Thyroid gland (tissue), 4 donors: ENCODE measurements around the gene STRIT1. TPM values are rescaled to one million over a fixed set of nuclear protein-coding genes. Genes with fewer than 3 reads are reported as not detected.

ENCODE experiments used
- DNase-seq, 2 donors: peaks; one replicate each; pipeline ENCODE4 v3.0.0-alpha.2; 2019
- H3K27ac ChIP-seq, 3 donors: fragments of 200-600 bp; sonication (generic); 1 replicate in 2 of 3; 2 replicates in 1 of 3; pipeline ENCODE4 v1.5.1; 2016 to 2019; ENCODE audit warnings: mild to moderate bottlenecking in 1 of 3, moderate library complexity in 1 of 3
- H3K27me3 ChIP-seq: fragments of 200-600 bp; sonication (generic); one replicate; pipeline ENCODE4 v1.5.1; 2019
- H3K36me3 ChIP-seq, 2 donors: fragments of 200-600 bp; sonication (generic); one replicate each; pipeline ENCODE4 v1.5.1; 2016 to 2019
- H3K4me1 ChIP-seq, 2 donors: fragments of 200-600 bp; sonication (generic); one replicate each; pipeline ENCODE4 v1.5.1; 2017 to 2019
- H3K4me3 ChIP-seq, 3 donors: fragments of 200-600 bp; sonication (generic); replicated peaks in 1 of 3; 1 replicate in 2 of 3; 2 replicates in 1 of 3; pipeline ENCODE4 v1.5.1; 2016; ENCODE audit warnings: mild to moderate bottlenecking in 1 of 3
- H3K9me3 ChIP-seq: fragments of 200-600 bp; sonication (generic); one replicate; pipeline ENCODE4 v1.5.1; 2017
- CTCF ChIP-seq, 6 experiments: fragments of 200-600 bp in 3 of 6; fragments of 450-650 bp in 3 of 6; sonication (generic) in 3 of 6; IDR thresholded peaks; one replicate each; pipeline ENCODE4 v1.5.1; 2016 to 2019; ENCODE audit warnings: antibody characterized with exemption in 6 of 6, mild to moderate bottlenecking in 2 of 6, inconsistent platforms in 1 of 6, moderate library complexity in 1 of 6
- POLR2A ChIP-seq, 2 donors: fragments of 450-650 bp; IDR thresholded peaks; one replicate each; pipeline ENCODE4 v1.6.1; 2017; ENCODE audit warnings: antibody characterized with exemption in 2 of 2, mild to moderate bottlenecking in 2 of 2, moderate library complexity in 1 of 2
- WGBS, 2 donors: methylation state at CpG; one replicate each; pipeline ENCODE4 v1.1.5; 2017; 5-methylcytosine and 5-hydroxymethylcytosine counted together
- intact Hi-C: fragments of 100-400 bp; cut with DNase I; formaldehyde crosslinking; loops from one replicate; pipeline ENCODE4 v1.15.1; 2023
- total RNA-seq, 4 donors: library from RNA; depleted of rRNA; stranded (reverse); fragments of >200 nt; gene quantifications; one replicate each; pipeline ENCODE4 v1.2.3, GENCODE V29; 2016

STRIT1 gene
- total RNA-seq, 4 donors from 2014 or later: not detected

GRCh38 chr3:155308831-155309230 lies 15.3 kb upstream of the STRIT1 start:
- H3K36me3 ChIP-seq: no peaks in the 10 kb centered on the region
- H3K9me3 ChIP-seq: no peaks in the 10 kb centered on the region
- H3K4me1 ChIP-seq: no peaks in the 10 kb centered on the region
- TF ChIP-seq CTCF (IDR thresholded peaks at IDR 0.05): no peak
- TF ChIP-seq POLR2A (IDR thresholded peaks at IDR 0.05): no peak
- H3K27ac ChIP-seq: no peak overlapping the region
- H3K27me3 ChIP-seq: no peaks in the 10 kb centered on the region
- H3K4me3 ChIP-seq: no peak overlapping the region
- 87 to 94% methylated on average over 9 of the region's 9 CpGs for WGBS, 2 donors
- no peak for DNase-seq
- intact Hi-C loops: no loop called here

- WGBS, 2 donors: 86 to 94% methylated on average over 7 of the region's 7 CpGs
- Histone ChIP-seq H3K4me3 (no peak overlapping the region), H3K9me3 (no peaks in the 10 kb centered on the region), H3K27me3 (no peaks in the 10 kb centered on the region), H3K27ac (no peak overlapping the region), H3K4me1 (no peaks in the 10 kb centered on the region), H3K36me3 (no peaks in the 10 kb centered on the region)
- DNase-seq: no peak
- TF ChIP-seq POLR2A (IDR thresholded peaks at IDR 0.05): no peak
- no peak for TF ChIP-seq CTCF (IDR thresholded peaks at IDR 0.05)
- intact Hi-C loops: no loop called here
Measured at GRCh38 chr3:155307183-155307582, 13.7 kb upstream of the STRIT1 start.

- TF ChIP-seq POLR2A (IDR thresholded peaks at IDR 0.05) (no peak), CTCF (IDR thresholded peaks at IDR 0.05) (no peak)
- no peak overlapping the region for H3K27ac ChIP-seq
- WGBS, 2 donors: 88% methylated on average over 2 of the region's 2 CpGs
- H3K4me3 ChIP-seq: no peak overlapping the region
- H3K4me1 ChIP-seq: no peaks in the 10 kb centered on the region
- DNase-seq: no peak
- no peaks in the 10 kb centered on the region for H3K9me3 ChIP-seq
- no peaks in the 10 kb centered on the region for H3K27me3 ChIP-seq
- H3K36me3 ChIP-seq: no peaks in the 10 kb centered on the region
- intact Hi-C loops: no loop called here
Measured at GRCh38 chr3:155304394-155304793, 10.9 kb upstream of the STRIT1 start.

- Histone ChIP-seq H3K27me3 (no peaks in the 10 kb centered on the region), H3K9me3 (no peaks in the 10 kb centered on the region), H3K36me3 (no peaks in the 10 kb centered on the region), H3K4me3 (no peak overlapping the region), H3K4me1 (no peaks in the 10 kb centered on the region), H3K27ac (no peak overlapping the region)
- no peak for TF ChIP-seq CTCF (IDR thresholded peaks at IDR 0.05)
- TF ChIP-seq POLR2A (IDR thresholded peaks at IDR 0.05): no peak
- intact Hi-C loops: no loop called here
- no peak for DNase-seq
Measured at GRCh38 chr3:155303540-155304097, 10.1 kb upstream of the STRIT1 start.

- no peak overlapping the region for H3K4me3 ChIP-seq
- no peaks in the 10 kb centered on the region for H3K4me1 ChIP-seq
- H3K36me3 ChIP-seq: no peaks in the 10 kb centered on the region
- H3K27me3 ChIP-seq: no peaks in the 10 kb centered on the region
- 64% methylated on average over 2 of the region's 2 CpGs for WGBS, 2 donors
- no peak overlapping the region for H3K27ac ChIP-seq
- no peak for DNase-seq
- no peaks in the 10 kb centered on the region for H3K9me3 ChIP-seq
- no peak for TF ChIP-seq POLR2A (IDR thresholded peaks at IDR 0.05)
- TF ChIP-seq CTCF (IDR thresholded peaks at IDR 0.05): no peak
- intact Hi-C loops: no loop called here
Measured at GRCh38 chr3:155302891-155303290, 9.4 kb upstream of the STRIT1 start.
